A673 (cell line): Measurements from ENCODE around the gene NANS.

Experiments
- EZH2 ChIP-seq: fragments of 200-600 bp; sonication (generic); IDR thresholded peaks from 2 replicates; pipeline ENCODE4 v1.6.1; 2017; ENCODE audit warnings: borderline replicate concordance, low read depth, mild to moderate bottlenecking, mixed read lengths, antibody characterized with exemption, low read length; ENCODE audit not compliant: poor library complexity, severe bottlenecking
- TF ChIP-seq, protein P1 (sequence below): fragments of 300-800, 200-600 bp; sonication (generic); conservative IDR thresholded peaks from 2 replicates; pipeline ENCODE4 v1.5.1; 2017; ENCODE audit warnings: low read depth, mild to moderate bottlenecking, antibody characterized with exemption, low read length, moderate library complexity, mixed read lengths

DNA sequence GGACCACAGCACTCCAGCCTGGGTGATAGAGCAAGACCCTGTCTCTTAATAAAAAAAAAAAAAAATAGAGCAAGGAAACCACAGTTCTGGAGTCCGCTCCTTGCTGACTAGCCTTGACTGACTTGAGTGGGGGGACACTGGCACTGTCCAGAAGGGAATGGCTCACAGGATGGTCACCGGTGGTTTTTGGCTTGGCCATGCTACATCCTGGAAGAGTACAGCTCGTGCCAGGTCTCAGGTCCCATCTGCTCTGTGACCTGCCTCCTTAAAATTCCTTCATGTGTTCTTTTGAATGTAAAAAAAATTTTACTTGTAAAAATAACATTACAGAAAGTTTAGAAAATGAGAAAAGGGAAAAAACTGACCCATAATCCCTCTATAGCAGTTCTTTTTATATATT, 5.6 kb downstream of the NANS start:
- TF ChIP-seq, protein P1, sequence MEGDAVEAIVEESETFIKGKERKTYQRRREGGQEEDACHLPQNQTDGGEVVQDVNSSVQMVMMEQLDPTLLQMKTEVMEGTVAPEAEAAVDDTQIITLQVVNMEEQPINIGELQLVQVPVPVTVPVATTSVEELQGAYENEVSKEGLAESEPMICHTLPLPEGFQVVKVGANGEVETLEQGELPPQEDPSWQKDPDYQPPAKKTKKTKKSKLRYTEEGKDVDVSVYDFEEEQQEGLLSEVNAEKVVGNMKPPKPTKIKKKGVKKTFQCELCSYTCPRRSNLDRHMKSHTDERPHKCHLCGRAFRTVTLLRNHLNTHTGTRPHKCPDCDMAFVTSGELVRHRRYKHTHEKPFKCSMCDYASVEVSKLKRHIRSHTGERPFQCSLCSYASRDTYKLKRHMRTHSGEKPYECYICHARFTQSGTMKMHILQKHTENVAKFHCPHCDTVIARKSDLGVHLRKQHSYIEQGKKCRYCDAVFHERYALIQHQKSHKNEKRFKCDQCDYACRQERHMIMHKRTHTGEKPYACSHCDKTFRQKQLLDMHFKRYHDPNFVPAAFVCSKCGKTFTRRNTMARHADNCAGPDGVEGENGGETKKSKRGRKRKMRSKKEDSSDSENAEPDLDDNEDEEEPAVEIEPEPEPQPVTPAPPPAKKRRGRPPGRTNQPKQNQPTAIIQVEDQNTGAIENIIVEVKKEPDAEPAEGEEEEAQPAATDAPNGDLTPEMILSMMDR: no peak
- TF ChIP-seq EZH2: no peak
